ENCODE measurements around the gene BCAS3. TPM values are rescaled to one million over a fixed set of nuclear protein-coding genes. Genes with fewer than 3 reads are reported as not detected.
"Not testable (repeated sequence)": the region's sequence is repeated elsewhere in the genome, so short reads cannot be mapped to it uniquely, and the experiment has no call there.

BCAS3 gene
- total RNA-seq, 1 donor from 2014 or later, result 15.6 TPM

DNA sequence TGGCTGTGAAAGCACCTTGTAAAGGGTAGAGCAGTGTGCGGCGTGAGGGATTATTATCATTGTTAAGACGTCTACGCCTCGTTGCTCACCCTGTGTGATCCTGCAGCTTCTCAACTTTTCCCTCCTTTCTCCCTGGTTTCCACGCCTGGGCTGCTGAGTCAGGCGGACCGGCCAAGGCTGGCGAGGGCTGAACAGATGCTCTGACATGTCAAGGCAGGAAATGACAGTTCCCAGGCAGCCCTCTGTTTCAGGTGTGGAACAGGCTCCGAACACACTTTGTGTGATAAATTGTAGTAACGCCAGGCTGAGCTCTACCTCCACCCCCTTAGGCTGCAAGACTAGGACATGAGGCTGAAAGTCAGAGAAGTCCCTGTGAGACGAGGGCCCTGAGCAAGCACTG lies 676.0 kb downstream of the BCAS3 start:
- intact Hi-C loops (cut with DNase I), result no loop called here
- no peak for DNase-seq
- ATAC-seq (ENCODE audit: poor library complexity), result no peak

DNA sequence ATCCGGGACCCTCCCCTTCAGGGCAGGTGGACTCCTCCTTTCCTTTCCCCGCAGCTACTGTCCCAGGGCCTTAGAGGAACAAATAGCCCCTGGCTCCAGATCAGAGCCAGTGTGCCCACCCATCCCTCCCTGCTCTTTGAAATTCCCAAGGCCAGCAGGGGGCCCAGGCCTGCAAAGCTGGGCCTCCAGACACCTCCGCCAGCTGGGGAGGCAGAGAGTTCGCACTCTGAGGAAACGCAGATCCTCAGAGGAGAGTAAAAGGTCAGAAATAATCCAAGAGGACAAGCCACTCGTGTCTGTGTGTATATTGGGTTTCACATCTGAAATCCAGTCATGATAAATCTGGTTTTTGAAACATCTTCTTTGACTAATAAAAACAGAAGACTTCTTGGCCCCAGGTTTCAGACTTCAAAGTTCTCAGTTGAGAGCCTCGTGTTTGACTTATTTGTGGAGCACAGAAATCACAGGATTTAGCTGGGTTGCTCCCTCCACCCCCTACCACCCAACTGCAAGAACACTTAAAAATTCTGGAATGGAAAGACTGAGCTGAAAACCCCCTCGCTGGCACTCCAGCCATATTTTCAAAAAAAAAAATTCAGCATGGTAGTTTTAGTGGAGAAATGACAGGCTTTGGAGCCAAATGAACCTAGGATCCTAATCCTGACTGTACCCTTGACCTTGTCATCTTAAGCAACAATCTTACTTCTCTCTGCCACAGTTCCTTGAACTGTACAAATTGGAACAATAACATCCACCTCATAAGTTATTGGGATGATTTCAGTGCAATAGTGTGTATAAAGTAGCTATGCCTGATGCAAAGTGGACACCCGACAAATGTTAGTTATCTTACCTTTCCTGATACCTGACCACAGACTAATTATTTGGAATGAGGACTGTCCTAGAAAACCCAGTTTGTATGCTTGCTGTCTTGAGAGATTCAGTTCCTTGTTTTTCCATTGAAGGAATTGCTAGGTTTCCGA lies 677.5 kb downstream of the BCAS3 start:
- DNase-seq, result no peak
- ATAC-seq (ENCODE audit: poor library complexity), result no peak

DNA sequence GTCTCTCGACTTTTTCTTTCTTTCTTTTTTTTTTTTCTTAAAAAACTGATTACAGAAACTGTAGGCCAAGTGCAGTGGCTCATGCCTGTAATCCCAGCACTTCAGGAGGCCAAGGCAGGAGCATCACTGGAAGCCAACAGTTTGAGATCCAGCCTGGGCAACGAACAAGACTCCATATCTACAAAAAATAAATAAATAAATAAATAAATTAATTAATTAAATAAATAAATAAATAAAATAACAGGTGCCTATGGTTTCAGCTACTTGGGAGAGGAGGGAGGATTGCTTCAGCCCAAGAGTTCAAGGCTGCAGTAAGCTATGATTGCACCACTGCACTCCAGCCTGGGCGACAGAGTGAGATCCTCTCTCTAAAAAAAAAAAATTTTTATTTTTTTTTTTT lies 679.4 kb downstream of the BCAS3 start:
- not testable (repeated sequence) for ATAC-seq (ENCODE audit: poor library complexity)

More for the DNA sequence above, 677.5 kb downstream of the BCAS3 start:
- intact Hi-C loops (cut with DNase I), result no loop called here

DNA sequence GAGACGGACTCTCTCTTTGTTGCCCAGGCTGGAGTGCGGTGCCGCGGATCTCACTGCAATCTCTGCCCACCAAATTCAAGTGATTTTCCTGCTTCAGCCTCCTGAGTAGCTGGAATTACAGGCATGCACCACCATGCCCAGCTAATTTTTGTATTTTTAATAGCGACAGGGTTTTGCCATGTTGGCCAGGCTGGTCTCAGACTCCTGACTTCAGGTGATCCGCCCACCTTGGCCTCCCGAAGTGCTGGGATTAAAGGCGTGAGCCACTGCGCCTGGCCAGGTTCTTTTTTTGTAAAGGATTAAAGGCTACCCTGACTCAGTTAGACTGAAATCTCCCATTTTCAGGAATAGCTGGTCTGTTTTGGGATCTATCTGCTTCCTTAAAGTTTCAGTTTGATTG lies 681.9 kb downstream of the BCAS3 start:
- intact Hi-C loops (cut with DNase I); DNase-seq; ATAC-seq (ENCODE audit: poor library complexity): not testable (repeated sequence)

More for the DNA sequence above, 679.4 kb downstream of the BCAS3 start:
- intact Hi-C loops (cut with DNase I); DNase-seq: not testable (repeated sequence)

DNA sequence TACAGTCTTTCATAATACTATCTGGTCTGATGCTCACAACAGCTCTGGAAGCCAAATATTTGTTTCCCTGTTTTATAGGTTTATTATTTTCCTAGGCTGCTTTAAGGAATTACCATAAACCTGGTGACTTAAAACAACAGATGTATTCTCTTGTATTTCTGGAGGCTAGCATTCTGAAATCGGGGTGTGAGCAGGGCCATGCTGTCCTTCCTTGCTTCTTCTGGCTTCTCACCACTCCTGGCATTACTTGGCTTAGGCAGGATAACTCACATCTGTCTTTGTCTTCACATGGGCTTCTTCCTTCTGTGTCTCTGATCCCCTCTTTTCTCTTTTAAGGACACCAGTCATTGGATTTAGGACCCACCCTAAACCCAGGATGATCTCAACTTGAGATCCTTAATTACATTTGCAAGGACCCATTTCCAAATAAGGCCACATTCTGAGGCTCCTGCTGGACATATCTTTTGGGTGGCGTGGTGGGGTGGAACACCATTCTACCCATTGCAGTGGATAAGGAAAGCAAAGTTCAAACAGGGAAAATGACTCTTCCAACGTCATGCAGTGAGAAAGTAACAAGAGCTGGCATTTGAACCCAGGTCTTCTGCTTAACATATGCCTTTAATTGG lies 682.8 kb downstream of the BCAS3 start:
- intact Hi-C loops (cut with DNase I), result no loop called here
- DNase-seq (no peak), ATAC-seq (ENCODE audit: poor library complexity) (no peak)

DNA sequence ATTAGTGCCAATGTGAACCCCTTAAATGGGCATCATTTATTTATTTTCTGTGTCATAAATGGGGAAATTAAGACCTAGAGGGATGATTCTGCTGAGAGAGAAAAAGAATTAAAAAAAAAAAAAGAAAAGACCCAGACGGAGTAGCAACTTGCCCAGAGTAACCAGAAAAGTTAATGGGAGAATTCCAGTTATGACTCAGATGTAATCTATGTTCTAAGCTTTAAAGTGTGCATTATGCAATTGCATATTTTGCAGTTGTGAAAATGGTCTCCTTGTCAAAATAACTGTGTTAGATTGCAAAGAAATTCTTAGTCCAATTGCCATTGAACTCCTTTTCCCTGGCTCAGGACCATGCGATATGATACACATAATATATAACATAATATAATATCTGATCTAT lies 683.4 kb downstream of the BCAS3 start:
- no peak for DNase-seq
- intact Hi-C loops (cut with DNase I), result no loop called here
- ATAC-seq (ENCODE audit: poor library complexity), result no peak

DNA sequence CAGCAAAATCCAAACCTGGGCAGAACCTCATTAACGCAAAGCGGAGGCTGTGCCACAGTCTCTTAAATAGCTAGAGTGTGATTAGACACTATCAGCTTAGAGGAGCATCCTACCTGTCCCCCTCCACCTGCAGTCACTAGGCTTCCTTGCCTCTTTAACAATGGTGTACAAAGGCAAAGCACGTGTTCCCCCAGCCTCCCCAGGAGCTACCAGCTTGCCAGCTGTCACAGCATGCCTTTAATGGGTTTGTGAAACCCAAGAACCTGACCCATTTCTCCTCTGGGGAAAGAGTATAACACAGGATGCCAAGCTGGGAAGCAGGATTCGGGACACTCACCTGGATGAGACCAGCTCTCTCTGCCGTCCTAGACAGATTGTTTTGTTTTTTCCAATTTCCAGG lies 684.7 kb downstream of the BCAS3 start:
- DNase-seq, result no peak
- no peak for ATAC-seq (ENCODE audit: poor library complexity)
- intact Hi-C loops (cut with DNase I), result no loop called here

DNA sequence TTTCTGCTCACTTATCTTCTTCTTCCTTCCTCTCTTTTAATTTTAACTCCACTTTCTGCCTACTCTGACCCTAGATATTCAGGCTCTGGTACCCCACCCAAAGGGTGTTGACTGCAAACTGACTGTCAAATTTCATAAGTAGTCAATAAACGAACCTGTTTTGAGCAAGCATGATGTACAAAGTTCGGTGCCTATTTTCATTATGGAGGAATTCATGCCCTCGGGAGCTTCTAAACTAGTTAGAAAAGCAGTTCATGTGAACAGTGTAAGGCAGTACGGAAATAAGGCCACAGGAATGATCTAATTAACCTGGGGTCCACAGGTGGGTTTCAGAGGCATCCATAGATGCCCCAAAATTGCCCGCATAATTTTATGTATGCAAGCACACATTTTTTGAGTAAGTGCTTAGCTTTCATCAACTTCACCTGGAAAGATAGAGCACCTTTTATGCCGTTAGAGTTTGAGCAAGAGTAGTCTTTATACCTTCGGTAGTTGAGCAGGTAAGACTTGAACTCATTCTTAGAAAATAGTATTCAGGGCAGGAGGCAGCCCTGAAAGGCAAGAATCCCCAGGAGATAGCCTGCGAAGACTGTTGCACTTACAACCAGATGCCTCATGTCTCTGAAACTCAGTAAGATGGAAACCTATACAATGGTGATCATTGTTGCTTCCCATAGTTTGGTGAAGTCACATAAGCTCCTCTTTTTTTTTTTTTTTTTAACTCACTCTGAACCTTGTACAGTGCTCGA lies 685.4 kb downstream of the BCAS3 start:
- ATAC-seq (ENCODE audit: poor library complexity) (no peak), DNase-seq (no peak)
- intact Hi-C loops (cut with DNase I), result no loop called here

DNA sequence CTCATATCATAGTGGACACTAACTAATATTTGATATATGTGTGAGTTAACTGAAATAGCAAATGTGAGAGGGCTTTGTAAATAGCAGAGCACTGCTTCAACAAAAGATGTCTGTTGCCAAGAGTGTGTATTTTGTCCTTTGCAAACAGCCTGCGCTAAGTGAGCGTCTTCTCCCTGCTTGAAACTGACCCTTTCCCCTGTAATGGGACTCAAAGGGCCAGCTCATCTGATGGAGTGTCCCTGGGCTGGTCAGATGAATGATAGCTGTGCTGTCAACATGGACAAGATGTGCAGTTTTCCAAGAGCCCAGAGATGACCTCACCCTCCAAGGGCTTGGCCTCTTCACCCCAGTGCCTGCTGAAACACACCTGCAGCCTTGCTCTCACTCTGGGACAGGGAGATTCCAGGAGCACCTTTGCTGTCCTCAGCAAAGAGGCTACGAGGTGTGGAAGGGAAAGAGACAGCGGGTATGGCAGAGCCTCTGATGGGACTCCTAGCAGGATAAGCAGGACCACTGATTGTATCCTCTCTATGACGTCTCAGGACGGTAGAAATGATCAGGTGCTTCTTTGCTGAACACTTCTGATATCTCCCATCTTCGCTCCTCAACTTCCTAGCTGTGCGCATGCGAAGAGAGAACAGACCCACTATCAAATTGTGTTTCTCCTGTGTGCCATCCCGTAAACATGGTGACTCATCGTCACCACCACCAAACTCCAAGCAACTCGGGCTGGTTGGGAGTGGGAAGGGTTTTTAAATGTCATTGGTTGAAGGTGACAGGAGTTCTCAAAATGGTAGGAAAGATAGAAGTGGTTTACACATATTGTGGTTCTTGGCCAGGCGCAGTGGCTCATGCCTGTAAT lies 686.2 kb downstream of the BCAS3 start:
- DNase-seq (no peak), ATAC-seq (ENCODE audit: poor library complexity) (no peak)
- intact Hi-C loops (cut with DNase I), result no loop called here

DNA sequence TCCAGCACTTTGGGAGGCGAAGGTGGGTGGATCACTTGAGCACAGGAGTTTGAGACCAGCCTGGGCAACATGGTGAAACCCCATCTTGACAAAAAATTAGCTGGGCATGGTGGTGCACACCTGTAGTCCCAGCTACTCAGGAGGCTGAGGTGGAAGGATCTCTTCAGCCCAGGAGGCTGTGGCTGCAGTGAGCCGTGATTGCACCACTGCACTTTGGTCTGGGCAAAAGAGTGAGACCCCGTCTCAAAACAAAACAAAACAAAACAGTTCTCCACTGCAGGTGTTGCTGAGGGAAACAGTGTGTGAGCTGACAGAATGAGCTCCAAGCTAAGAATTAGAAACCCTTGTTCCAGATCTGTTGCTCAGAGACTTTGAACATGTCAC lies 686.8 kb downstream of the BCAS3 start:
- ATAC-seq (ENCODE audit: poor library complexity) (no peak), DNase-seq (no peak)
- intact Hi-C loops (cut with DNase I), result no loop called here

DNA sequence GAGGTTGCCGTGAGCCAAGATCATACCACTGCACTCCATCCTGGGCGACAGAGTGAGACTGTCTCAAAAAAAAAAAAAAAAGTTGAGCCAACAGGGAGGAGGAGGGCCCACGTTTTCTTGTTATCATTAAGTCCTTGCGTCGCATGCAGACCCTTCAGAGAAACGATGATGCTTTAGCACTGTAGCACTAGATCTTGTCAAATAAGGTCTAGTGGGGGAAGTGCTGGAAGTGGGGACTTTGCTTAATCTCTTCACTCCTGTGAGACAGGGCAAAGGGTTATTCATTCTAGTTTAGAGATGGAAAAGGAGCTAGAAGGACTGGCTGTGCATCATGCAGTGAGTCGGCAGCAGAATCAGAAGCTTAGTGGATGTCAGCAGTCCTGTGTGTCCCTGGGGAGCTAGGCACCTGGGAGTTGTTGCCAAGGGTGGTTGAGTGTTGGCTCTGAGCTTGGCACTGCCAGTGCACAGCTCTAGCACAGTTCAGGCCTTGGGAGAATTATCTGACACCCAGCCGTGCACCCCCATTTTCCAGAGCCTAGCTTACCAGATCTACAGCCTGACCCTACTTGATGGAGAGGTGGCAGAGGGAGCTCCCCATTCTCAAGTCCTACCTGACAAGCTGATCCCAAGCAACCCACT lies 688.5 kb downstream of the BCAS3 start:
- ATAC-seq (ENCODE audit: poor library complexity) (peak; percentile 79), DNase-seq (no peak)
- intact Hi-C loops (cut with DNase I), result no loop called here

DNA sequence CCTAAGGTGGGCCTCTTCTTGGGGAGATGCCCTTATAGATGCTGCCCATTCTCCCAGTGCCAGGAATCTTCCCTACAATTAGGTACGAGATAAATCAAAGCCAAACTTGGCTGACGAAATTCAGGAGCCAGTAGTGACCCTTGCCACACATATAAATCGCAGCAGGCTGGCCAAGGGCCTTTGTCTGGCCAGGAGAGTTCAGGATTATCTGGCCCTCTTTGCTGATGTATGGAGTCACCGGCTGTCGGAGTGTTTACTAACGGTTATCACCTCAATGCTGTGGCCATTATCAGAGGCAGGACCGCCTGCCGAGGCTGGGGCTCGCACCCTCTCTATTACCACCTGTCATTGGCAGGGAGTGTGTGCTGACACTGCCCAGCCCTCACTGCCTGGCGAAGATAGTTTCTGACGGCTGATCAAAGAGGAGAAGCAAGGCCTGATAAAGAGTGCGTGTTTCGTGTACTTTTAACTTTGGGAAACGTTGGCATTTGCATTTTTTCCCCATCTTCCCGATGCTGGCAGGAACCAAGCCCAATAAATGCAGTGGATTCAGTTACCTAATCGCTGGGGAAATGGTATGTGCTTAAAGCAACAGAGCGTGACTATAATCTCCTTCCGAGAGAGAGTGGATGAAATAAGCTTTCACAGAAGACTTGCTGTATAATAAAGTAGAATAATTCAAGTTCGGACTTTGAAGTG lies 689.2 kb downstream of the BCAS3 start:
- DNase-seq (peak; percentile 82), ATAC-seq (ENCODE audit: poor library complexity) (peak; percentile 96)
- intact Hi-C loops (cut with DNase I), result no loop called here

DNA sequence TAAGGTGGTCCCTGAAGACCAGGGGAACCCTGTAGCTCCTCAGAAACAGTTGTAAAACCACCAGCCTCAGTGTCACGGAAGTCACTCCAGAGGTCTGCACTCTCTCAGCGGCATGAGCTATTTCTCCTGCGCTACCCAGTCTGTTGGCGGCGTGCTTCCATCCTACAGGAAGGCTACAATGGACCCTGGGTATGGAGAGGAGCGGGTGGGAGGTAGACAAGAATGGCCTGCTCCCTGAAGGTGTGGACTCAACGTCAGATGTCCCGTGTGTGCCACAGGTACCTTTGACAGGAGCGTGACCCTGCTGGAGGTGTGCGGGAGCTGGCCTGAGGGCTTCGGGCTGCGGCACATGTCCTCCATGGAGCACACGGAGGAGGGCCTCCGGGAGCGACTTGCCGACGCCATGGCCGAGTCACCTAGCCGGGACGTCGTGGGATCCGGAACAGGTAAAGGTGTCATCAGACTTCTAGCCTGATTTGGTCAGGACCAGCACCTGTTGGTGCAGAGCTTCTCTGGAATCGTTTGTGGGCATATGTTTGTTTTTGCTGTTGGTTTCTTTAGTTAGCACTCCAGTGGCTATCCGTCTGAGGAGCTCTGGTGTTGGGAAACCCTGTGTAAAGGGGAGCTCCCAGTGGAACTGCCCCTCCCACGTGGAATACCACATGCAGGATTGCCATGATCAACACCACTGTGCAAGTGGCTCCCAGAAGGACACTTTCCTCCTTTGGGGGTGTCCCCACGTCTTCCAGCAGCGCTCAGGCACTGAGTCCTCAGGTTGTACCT lies 690.6 kb downstream of the BCAS3 start:
- intact Hi-C loops (cut with DNase I), result no loop called here
- no peak for ATAC-seq (ENCODE audit: poor library complexity)
- no peak for DNase-seq

DNA sequence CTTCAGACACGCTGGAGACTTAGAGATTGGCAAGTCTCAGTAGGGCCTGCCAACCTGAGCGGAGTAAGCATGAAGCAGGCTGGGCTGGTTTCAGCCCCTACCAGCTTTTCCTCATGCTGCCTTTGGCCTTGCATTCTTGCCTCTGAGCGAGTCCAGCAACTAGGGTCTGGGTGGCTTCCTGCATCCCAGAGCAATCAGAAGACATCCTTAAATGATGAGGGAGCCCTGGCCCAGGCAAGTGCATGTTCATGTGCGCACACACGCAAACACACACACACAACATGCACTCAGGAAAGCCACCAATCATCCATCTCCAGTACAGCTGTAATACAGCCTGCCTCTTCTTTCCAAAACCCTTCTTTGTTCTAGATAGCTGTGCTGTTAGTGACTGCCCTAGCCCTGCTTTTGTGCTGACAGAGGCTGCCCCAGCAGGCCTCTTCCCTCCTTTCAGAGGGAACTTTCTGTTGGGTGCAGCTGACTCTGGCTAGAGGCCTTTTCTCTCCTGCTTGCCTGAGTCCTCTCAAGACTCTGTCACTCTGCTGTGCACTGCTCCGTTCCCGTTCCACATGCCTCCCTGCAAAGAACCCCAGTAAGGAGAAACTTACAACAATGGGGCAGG lies 691.3 kb downstream of the BCAS3 start:
- no peak for DNase-seq
- no peak for ATAC-seq (ENCODE audit: poor library complexity)
- intact Hi-C loops (cut with DNase I), result no loop called here

DNA sequence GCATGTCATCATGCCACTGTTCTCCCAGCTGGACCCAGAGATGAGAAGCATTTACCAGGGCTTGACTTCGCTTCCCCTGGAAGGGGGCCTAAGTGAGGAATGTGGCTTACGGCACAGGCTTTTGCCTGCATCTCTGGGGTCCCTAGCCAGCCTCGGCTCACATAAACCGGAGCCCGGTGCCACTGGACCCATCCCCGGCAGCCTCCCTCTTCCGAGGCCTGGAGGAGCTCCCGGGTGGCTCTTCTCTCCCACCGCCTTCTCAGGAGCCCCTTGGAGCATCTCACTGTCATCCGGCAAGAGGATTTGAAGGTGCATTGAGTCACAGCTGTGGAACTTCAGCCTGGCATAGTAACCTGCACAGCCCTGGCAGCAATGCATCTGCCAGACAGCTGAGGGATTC lies 692.1 kb downstream of the BCAS3 start:
- DNase-seq (no peak), ATAC-seq (ENCODE audit: poor library complexity) (no peak)
- intact Hi-C loops (cut with DNase I), result no loop called here

DNA sequence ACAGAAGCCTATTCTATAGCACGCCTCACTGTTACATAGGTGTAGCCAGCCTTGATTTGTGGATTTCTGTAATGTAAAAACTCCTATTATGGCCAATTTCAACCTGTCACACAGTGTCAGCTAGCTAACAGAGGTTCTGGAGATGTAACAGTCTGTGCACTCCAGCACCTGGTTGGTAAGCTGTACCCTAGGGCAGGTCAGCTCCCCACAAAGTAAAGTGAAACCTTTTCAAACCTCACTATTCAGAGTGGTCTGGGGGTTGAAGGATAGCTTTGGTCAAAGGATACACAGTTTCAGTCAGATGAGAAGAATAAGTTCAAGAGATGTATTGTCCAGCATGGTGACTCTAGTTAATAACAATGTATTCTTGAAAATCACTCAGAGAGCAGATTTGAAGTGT lies 693.5 kb downstream of the BCAS3 start:
- DNase-seq (no peak), ATAC-seq (ENCODE audit: poor library complexity) (no peak)
- intact Hi-C loops (cut with DNase I), result no loop called here
